Measurements from ENCODE around the gene PLEKHA6. TPM values are rescaled to one million over a fixed set of nuclear protein-coding genes. Genes with fewer than 3 reads are reported as not detected.

The PLEKHA6 gene
- total RNA-seq, 1 experiment from 2014 or later: 2.1 TPM

- no CpG with 5 or more reads among the region's 10 CpGs for WGBS (ENCODE audit: extremely low coverage, insufficient read length, low lambda C conversion rate)
- H3K36me3 Mint-ChIP-seq (ENCODE audit: insufficient read depth in 1 of 3, low read depth in 3 of 3): no peaks in the 10 kb centered on the region; a peak in 2 of 7 replicates
- no peak overlapping the region for H3K9ac ChIP-seq (ENCODE audit: extremely low read depth, insufficient read length, low read length)
- no peaks in the 10 kb centered on the region for H3K9me3 Mint-ChIP-seq
- no peak overlapping the region for H4K5ac ChIP-seq (ENCODE audit: insufficient read length, low read depth, low read length)
- no peak overlapping the region for H3K4me3 Mint-ChIP-seq
- no peak overlapping the region for H3K27ac Mint-ChIP-seq
- no peak overlapping the region for H2BK12ac ChIP-seq (ENCODE audit: insufficient read length, low read depth, low read length)
- no peak for TF ChIP-seq CTCF (conservative IDR thresholded peaks at IDR 0.05)
- no peaks in the 10 kb centered on the region for H3K79me1 ChIP-seq (ENCODE audit: insufficient read depth, low read depth, low read length, poor library complexity, severe bottlenecking)
- H2BK15ac ChIP-seq (ENCODE audit: low read depth, low read length): no peak overlapping the region
- no peak overlapping the region for H4K91ac ChIP-seq (ENCODE audit: insufficient read length, low read depth, low read length)
- H3K56ac ChIP-seq (ENCODE audit: insufficient read length, low read depth, low read length): no peak overlapping the region
- no peaks in the 10 kb centered on the region for H3K4me1 ChIP-seq (ENCODE audit: insufficient read depth, low read length)
- H3K23ac ChIP-seq (ENCODE audit: insufficient read length, low read depth, low read length): no peak overlapping the region
- no peak overlapping the region for H2AFZ ChIP-seq (ENCODE audit: low read length)
- DNase-seq: no peak
- no peak overlapping the region for H3K18ac ChIP-seq (ENCODE audit: insufficient read length, low read depth, low read length)
- H2AK5ac ChIP-seq (ENCODE audit: insufficient read length, low read length): no peak overlapping the region
- H4K8ac ChIP-seq (replicated peaks; ENCODE audit: insufficient read length, low read depth, low read length): no peak overlapping the region
- H3K4ac ChIP-seq (ENCODE audit: low read depth, low read length): no peak overlapping the region
- no peaks in the 10 kb centered on the region for H3K23me2 ChIP-seq (ENCODE audit: insufficient read length, low read depth, low read length, poor library complexity, severe bottlenecking)
- no peaks in the 10 kb centered on the region for H3K9me3 ChIP-seq (ENCODE audit: control insufficient read depth, low read depth, low read length)
- H3T11ph ChIP-seq (ENCODE audit: low read length): no peak overlapping the region
- no peak overlapping the region for H2BK20ac ChIP-seq (ENCODE audit: low read depth, low read length, poor library complexity, severe bottlenecking)
- H4K20me1 ChIP-seq (ENCODE audit: control insufficient read depth, insufficient read depth, insufficient read length): no peaks in the 10 kb centered on the region
- H3K27me3 Mint-ChIP-seq (ENCODE audit: low read depth): peaks cover 3% of the 10 kb centered on the region; the same call in 1 of the 2 replicates
- H2BK5ac ChIP-seq (ENCODE audit: insufficient read length, low read length): no peak overlapping the region
- no peak overlapping the region for H2BK120ac ChIP-seq (ENCODE audit: low read depth, low read length, poor library complexity, severe bottlenecking)
- H3K4me1 Mint-ChIP-seq: peaks cover 13 to 17% of the 10 kb centered on the region in 2 experiments
- no peak overlapping the region for H3K27ac ChIP-seq (ENCODE audit: insufficient read length, low read depth, low read length)
- no peaks in the 10 kb centered on the region for H3K79me2 ChIP-seq (ENCODE audit: insufficient read depth, low read length)
- no peak overlapping the region; the same call in 1 of the 2 replicates for H3K14ac ChIP-seq (ENCODE audit: insufficient read depth, low read length)
- no peaks in the 10 kb centered on the region for H3K27me3 ChIP-seq (ENCODE audit: insufficient read depth, low read length)
- no peak overlapping the region for H3K4me2 ChIP-seq (ENCODE audit: insufficient read depth, insufficient read length, low read length)
These were observed 32.4 kb downstream of the PLEKHA6 start for GRCh38 chr1:204327359-204327758.
